ENCODE measurements around the gene DEDD. TPM values are rescaled to one million over a fixed set of nuclear protein-coding genes. Genes with fewer than 3 reads are reported as not detected.

DEDD gene
- total RNA-seq, 4 donors from 2014 or later, result 27.5 to 34.6 (median 31.1) TPM

GRCh38 chr1:161095230-161095629, 37.2 kb downstream of the DEDD start:
- no peaks in the 10 kb centered on the region for H3K36me3 ChIP-seq
- DNase-seq, result no peak
- no peaks in the 10 kb centered on the region for H3K27me3 ChIP-seq
- no peaks in the 10 kb centered on the region for H3K9me3 ChIP-seq
- 92 to 93% methylated on average over 6 of the region's 6 CpGs for WGBS, 2 donors
- intact Hi-C loops (cut with DNase I), result loop anchor here (5.0 to 10.0 kb wide), 3 partner anchors 50 to 260 kb away; partner anchors contain the start of gene USF1
- TF ChIP-seq CTCF (IDR thresholded peaks at IDR 0.05), result no peak
- no peak for TF ChIP-seq POLR2A (IDR thresholded peaks at IDR 0.05)
- H3K4me1 ChIP-seq, result peaks cover 7 to 8% of the 10 kb centered on the region in 2 donors
- no peak overlapping the region for H3K27ac ChIP-seq
- no peak overlapping the region for H3K4me3 ChIP-seq (replicated peaks in 1 of 3)

- Histone ChIP-seq H3K36me3 (no peaks in the 10 kb centered on the region), H3K9me3 (no peaks in the 10 kb centered on the region), H3K4me3 (replicated peaks in 1 of 3) (no peak overlapping the region), H3K27me3 (no peaks in the 10 kb centered on the region), H3K27ac (no peak overlapping the region), H3K4me1 (peaks cover 8 to 10% of the 10 kb centered on the region in 2 donors)
- WGBS, 2 donors, result 90 to 94% methylated on average over 14 of the region's 14 CpGs
- no peak for DNase-seq
- intact Hi-C loops (cut with DNase I), result loop anchor here (10.0 kb wide), 2 partner anchors 50 to 260 kb away; partner anchors contain the start of gene USF1
- TF ChIP-seq POLR2A (IDR thresholded peaks at IDR 0.05) (no peak), CTCF (IDR thresholded peaks at IDR 0.05) (no peak)
These were observed 38.0 kb downstream of the DEDD start for GRCh38 chr1:161094481-161094880.

GRCh38 chr1:161092621-161093028, 39.8 kb downstream of the DEDD start:
- Histone ChIP-seq H3K9me3 (no peaks in the 10 kb centered on the region), H3K27ac (no peak overlapping the region), H3K27me3 (no peaks in the 10 kb centered on the region), H3K4me3 (replicated peaks in 1 of 3) (no peak overlapping the region), H3K36me3 (no peaks in the 10 kb centered on the region), H3K4me1 (peaks cover 4 to 8% of the 10 kb centered on the region in 2 donors)
- no peak for DNase-seq
- TF ChIP-seq POLR2A (IDR thresholded peaks at IDR 0.05) (no peak), CTCF (IDR thresholded peaks at IDR 0.05) (no peak)
- intact Hi-C loops (cut with DNase I), result loop anchor here (10.0 kb wide), 2 partner anchors 48 to 258 kb away; partner anchors contain the start of gene USF1
- 62 to 64% methylated on average over 3 of the region's 3 CpGs for WGBS, 2 donors

GRCh38 chr1:161091796-161092507, 40.5 kb downstream of the DEDD start:
- intact Hi-C loops (cut with DNase I), result loop anchor here (10.0 kb wide), 2 partner anchors 47 to 257 kb away; partner anchors contain the start of gene USF1
- WGBS, 2 donors, result 90 to 92% methylated on average over 7 of the region's 7 CpGs
- no peaks in the 10 kb centered on the region for H3K36me3 ChIP-seq
- no peak overlapping the region for H3K27ac ChIP-seq
- H3K4me1 ChIP-seq, result peaks cover 4 to 8% of the 10 kb centered on the region in 2 donors
- H3K4me3 ChIP-seq (replicated peaks in 1 of 3), result no peak overlapping the region
- TF ChIP-seq CTCF (IDR thresholded peaks at IDR 0.05), result no peak
- no peak for TF ChIP-seq POLR2A (IDR thresholded peaks at IDR 0.05)
- no peak for DNase-seq
- no peaks in the 10 kb centered on the region for H3K9me3 ChIP-seq
- no peaks in the 10 kb centered on the region for H3K27me3 ChIP-seq

GRCh38 chr1:161091093-161091492, 41.4 kb downstream of the DEDD start:
- no peak overlapping the region for H3K4me3 ChIP-seq (replicated peaks in 1 of 3)
- no peak for TF ChIP-seq POLR2A (IDR thresholded peaks at IDR 0.05)
- TF ChIP-seq CTCF (IDR thresholded peaks at IDR 0.05), result no peak
- no peak overlapping the region for H3K27ac ChIP-seq
- no peaks in the 10 kb centered on the region for H3K9me3 ChIP-seq
- intact Hi-C loops (cut with DNase I), result loop anchor here (10.0 kb wide), 2 partner anchors 46 to 256 kb away; partner anchors contain the start of gene USF1
- H3K4me1 ChIP-seq, result peaks cover 4 to 8% of the 10 kb centered on the region in 2 donors
- WGBS, 2 donors, result 85 to 86% methylated on average over 5 of the region's 5 CpGs
- H3K27me3 ChIP-seq, result no peaks in the 10 kb centered on the region
- H3K36me3 ChIP-seq, result no peaks in the 10 kb centered on the region
- no peak for DNase-seq
